UCSD-AML1 (cell line): ENCODE results near the gene CPEB4.

Source experiments
- DNase-seq: peaks from one replicate; lab custom pipeline; 2025; ENCODE audit not compliant: unreplicated experiment; lab: John Stamatoyannopoulos, UW

CPEB4 gene

GRCh38 chr5:173884402-173885053 is 3.6 kb upstream of the CPEB4 start:
- peak; percentile 34 for DNase-seq

- DNase-seq: no peak
These were observed 3.1 kb upstream of the CPEB4 start for GRCh38 chr5:173885054-173885443.

- peak; percentile 48 for DNase-seq
These were observed 2.6 kb upstream of the CPEB4 start for GRCh38 chr5:173885475-173886010.

DNA sequence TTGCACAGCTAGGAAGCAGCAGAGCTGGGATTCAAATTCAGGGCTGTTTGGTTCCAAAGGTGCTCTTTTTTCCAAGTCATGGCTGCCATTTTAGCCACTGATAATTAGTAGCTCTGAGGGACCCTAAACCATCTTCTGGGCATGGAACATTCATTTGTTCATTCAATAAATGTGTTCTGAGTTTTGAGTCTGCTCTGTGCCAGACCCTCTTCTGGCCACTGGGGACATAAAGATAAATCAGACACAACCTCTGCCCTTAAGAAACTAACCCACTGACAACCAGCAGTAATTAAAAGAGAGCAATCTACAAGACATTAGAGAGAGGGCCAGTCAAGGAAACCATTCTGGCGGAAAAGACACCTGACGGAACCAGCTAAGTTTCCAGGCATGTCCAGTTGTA is 2.0 kb upstream of the CPEB4 start:
- DNase-seq: no peak

DNA sequence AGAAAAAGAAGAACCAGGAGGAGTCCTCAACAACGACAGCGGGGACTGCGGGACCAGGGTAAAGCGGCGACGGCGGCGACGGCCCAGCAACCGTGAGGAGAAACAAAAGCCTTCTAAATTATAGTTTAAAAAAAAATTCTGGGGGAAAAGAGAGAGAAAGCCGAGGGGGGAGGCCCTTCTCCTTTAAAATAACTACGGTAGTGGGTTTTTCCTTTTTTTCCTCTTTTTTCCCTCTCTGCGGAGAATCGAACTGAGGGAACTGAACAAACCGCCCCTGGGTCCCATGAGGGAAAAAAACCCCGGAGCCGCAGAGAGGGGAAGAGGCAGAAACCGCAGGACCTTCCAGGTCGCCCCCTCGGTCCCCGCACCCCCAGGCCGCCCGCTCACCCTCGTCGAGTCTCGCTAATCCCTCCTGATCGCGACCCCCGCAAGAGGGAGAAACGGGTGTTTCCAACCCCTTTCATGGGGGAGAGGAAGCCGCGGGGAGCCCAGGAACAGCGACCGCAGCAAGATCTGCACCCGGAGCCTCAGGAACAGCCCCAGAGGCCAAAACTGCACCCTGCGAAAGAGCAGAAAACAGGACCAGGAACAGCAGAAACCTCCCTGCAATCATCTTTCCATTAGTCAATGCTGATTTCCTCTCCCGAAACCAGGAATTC is 453 bp downstream of the CPEB4 start:
- peak; percentile 35 for DNase-seq

DNA sequence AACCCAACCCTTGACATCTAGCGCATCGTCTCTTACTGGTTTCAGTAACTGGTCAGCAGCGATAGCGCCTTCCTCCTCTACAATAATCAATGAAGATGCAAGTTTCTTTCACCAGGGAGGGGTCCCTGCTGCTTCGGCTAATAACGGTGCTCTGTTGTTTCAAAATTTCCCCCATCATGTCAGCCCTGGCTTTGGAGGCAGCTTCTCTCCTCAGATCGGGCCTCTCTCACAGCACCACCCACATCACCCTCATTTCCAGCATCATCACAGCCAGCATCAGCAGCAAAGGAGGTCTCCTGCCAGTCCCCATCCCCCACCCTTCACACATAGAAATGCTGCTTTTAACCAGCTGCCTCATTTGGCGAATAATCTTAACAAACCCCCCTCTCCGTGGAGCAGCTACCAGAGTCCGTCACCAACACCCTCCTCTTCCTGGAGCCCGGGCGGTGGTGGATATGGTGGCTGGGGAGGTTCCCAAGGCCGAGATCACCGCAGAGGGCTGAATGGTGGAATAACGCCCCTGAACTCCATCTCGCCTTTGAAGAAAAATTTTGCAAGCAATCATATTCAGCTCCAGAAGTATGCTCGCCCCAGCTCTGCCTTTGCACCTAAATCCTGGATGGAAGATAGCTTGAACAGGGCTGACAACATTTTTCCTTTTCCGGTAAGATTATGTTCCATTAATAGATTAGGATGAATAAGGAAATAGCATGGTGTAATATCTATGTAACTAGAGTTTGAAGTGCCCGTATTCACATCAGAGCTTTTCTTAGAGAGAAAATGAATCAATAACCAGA is 2.2 kb downstream of the CPEB4 start:
- DNase-seq: peak; percentile 63

- DNase-seq: no peak
These were observed 3.4 kb downstream of the CPEB4 start for GRCh38 chr5:173891308-173892116.

DNA sequence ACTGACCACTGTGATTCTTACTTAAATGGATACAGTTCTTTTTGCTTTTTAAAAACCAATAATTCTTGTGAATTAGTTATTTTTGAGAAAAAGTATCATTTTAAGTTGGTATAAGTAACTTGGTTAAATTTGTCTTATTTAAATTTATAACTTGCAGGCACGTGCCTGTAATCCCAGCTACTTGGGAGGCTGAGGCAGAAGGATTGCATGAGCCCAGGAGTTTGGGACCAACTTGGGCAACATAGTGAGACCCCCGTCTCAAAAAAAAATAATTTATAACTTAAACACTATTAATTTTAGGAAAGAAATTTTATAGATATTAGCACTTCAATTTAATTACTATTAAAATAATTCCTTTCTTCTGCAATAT is 5.0 kb downstream of the CPEB4 start:
- no peak for DNase-seq

DNA sequence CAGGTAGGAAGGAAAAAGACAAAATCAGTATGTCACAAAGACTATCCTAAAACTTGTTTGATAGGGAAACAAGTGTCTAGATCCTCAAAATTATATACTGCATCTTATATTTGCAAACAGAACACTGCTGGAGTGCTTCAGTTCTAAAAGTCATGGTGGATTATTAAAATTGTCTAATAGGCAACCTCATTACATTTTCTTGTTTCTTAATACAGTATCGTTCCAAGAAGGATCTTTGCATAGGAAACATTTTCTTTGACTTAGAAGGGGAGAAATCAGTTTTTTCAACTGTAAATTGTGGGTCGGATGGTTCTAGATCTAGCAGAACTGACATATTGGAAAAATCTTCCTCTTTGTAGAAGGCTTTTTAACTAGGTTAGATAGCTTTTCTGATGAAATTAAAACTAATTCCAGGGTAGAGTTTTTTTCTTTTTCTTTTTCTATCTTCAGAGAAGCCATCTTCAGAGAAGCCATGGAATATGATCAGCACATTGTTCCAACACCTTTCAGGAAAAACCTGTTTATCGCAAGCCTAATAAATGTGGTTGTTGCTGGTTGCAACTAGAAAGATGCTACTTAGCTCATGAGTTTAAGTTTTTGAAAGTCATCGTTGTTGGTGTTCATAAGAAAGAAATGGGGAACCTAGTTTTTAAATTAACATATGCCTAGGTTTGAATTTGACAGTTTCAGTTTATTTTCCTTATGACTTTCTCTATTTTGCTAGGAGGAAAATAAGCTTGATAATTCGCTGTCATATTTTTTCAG is 7.4 kb downstream of the CPEB4 start:
- no peak for DNase-seq

- no peak for DNase-seq
These were observed 8.5 kb downstream of the CPEB4 start for GRCh38 chr5:173896631-173897030.

- DNase-seq: no peak
These were observed 13.6 kb downstream of the CPEB4 start for GRCh38 chr5:173901705-173902104.

- DNase-seq: no peak
These were observed 14.2 kb downstream of the CPEB4 start for GRCh38 chr5:173902334-173902733.

- DNase-seq: no peak
These were observed 14.6 kb downstream of the CPEB4 start for GRCh38 chr5:173902743-173903142.

DNA sequence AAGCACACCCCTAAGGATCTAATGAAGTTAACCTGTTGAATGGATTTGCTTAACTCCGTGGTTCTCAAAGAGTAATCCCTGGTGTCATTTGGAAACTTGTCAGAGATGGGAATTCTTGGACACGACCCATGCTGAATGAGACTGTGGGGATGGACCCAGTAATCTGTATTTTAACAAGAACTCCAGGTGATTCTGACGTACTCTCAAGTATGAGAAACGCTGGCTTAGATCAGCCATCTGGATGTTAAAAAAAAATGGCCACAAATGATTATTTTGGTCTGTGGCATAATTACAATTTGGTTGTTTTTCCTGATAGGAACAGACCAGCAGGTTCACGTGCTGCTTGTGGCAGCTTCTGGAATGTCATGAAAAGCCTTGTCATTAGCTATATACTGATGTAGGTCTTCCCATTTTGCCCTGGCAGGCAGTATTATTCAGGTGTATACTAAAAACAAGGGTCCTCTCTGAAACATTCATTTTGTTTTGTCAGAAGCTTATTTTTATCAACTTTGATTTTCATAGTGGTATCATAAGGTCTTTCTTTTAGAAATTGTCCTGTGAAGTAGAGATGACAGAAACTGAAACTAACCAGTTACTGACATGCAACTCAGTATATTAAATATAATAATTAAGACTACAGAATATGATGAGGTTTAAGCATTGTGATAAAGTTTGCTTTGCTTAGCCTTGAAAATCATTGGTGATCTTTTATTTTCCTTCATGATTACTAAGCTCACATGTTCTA is 15.4 kb downstream of the CPEB4 start:
- DNase-seq: no peak

DNA sequence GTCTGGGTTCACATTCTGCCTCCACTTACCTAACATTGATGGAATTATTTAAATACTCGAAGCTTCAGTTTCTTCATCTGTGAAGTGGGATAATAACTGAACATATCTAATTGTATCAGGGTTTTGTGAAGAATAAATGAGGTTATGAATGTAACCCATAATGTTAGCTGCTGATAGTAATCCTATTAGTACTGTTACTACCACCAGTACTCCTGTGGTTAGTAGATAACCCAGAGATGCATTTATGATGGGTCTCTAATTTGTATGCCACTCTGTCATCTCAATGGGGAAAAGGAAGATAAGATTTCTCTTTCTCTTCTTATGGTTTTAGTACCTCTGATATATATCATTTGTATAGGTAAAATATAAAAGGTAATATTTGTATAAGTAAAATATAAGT is 16.0 kb downstream of the CPEB4 start:
- no peak for DNase-seq

GRCh38 chr5:173907284-173907683 is 19.1 kb downstream of the CPEB4 start:
- no peak for DNase-seq

DNA sequence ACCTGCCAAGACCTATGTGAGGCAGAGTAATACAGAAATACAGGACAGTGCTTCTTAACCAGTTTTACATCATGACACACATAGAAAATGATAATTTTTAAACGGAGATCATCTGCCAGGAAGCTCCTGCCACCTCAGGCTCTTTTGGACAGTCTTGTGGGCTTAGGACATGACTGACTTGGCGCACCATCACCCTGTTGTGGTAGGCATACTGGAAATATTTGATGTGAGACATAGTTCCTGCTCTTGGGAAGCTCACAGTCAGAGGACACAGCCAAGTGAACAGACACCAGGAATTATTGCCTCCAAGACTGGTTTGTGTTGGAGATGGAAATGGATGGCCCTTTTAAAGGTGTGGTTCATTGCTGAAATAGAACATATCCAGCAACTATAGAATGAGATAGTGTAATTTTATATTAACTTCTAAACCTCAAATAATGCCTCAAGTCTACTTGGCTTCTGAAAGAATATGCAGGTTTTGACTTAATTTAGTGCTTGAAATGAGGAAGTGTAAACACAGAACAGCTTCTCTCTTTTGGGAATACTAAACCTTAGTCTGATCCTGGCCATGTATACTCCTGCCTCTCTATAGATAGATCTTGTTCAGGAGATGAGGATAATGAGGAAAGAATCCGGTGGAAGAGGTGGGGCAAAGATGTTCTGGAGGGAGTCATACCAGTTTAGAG is 19.7 kb downstream of the CPEB4 start:
- DNase-seq: no peak

DNA sequence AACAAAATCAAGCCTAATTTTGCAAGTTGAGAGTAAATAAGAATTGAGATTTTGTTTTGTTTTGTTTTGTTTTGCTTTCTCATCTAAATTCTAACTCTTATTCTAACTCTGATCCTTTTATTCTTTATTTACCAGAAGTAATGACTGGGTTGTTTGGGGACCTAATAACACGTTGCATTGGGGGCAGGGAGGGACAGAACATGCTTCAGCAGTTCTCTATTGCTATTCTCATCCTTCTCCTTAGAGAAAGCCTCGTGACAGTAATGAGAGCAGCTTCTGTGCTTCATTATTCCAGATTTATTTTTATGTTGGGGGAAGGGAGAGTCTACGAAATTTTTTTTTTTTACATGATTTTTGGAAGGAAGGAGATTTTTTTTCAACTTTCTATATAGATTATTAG is 21.1 kb downstream of the CPEB4 start:
- no peak for DNase-seq

GRCh38 chr5:173910215-173910614 is 22.1 kb downstream of the CPEB4 start:
- no peak for DNase-seq
